GM12878 (cell line): ENCODE results near the gene SENP1. TPM values are rescaled to one million over a fixed set of nuclear protein-coding genes. Genes with fewer than 3 reads are reported as not detected.

ENCODE experiments used
- ASH2L ChIP-seq: fragments of 300-600, 200-600 bp; sonication (generic); IDR thresholded peaks from 2 replicates; pipeline ENCODE4 v1.6.1; 2017; ENCODE audit warnings: low read depth, mild to moderate bottlenecking, borderline replicate concordance
- BHLHE40 ChIP-seq, 2 experiments: fragments of 450-650 bp in 1 of 2; IDR thresholded peaks; 2 replicates each; pipeline ENCODE4 v1.6.1; 2011 to 2017; ENCODE audit warnings: low read depth in 2 of 2, borderline replicate concordance in 1 of 2, improper control_type of control experiment in 1 of 2, low read length in 1 of 2, mild to moderate bottlenecking in 1 of 2
- CUX1 ChIP-seq: IDR thresholded peaks from 2 replicates; pipeline ENCODE4 v1.6.1; 2012; ENCODE audit warnings: improper control_type of control experiment, low read depth, low read length; ENCODE audit not compliant: insufficient replicate concordance
- HDGF ChIP-seq: fragments of 450-650 bp; IDR thresholded peaks from 2 replicates; pipeline ENCODE4 v1.6.1; 2016; ENCODE audit warnings: antibody characterized with exemption
- JUND ChIP-seq: IDR thresholded peaks from 2 replicates; pipeline ENCODE4 v1.6.1; 2012; ENCODE audit warnings: low read depth, mild to moderate bottlenecking, low read length, improper control_type of control experiment, moderate library complexity
- MLLT1 ChIP-seq: fragments of 450-650 bp; IDR thresholded peaks from 2 replicates; pipeline ENCODE4 v1.6.1; 2016; ENCODE audit warnings: mild to moderate bottlenecking
- NFYA ChIP-seq: IDR thresholded peaks from 2 replicates; pipeline ENCODE4 v1.6.1; 2011; ENCODE audit warnings: low read depth, mild to moderate bottlenecking, low read length, improper control_type of control experiment, borderline replicate concordance
- RELA ChIP-seq: fragments of 450-650 bp; IDR thresholded peaks from 2 replicates; pipeline ENCODE4 v1.8.0; 2014; ENCODE audit warnings: borderline replicate concordance; ENCODE audit not compliant: partially characterized antibody
- WRNIP1 ChIP-seq: IDR thresholded peaks from 2 replicates; pipeline ENCODE4 v1.6.1; 2011; ENCODE audit warnings: low read depth, low read length, improper control_type of control experiment, borderline replicate concordance
- polyA plus RNA-seq, 11 experiments: library from polyadenylated mRNA; depleted of rRNA in 4 of 11; unstranded in 6 of 11; stranded (reverse) in 5 of 11; fragments of >200 nt; fragmentation: Nextera tagmentation in 4 of 11; fragmentation: Illumina TruSeq in 1 of 11; extraction: Ambion mirVana in 4 of 11; extraction: Trizol in 1 of 11; gene quantifications; 1 replicate in 1 of 11; 2 replicates in 10 of 11; pipeline versions ENCODE4 v1.2.1 to v1.2.3, GENCODE V29; 2011 to 2016; ENCODE audit warnings: inconsistent platforms in 2 of 11, missing spikeins in 2 of 11, low read depth in 1 of 11
- total RNA-seq, 4 experiments: library from RNA; depleted of rRNA in 3 of 4; stranded (reverse); fragments of >200 nt in 3 of 4; fragmentation: Illumina TruSeq in 1 of 4; extraction: Trizol in 1 of 4; gene quantifications; 2 replicates each; pipeline versions ENCODE4 v1.2.1 to v1.2.3, GENCODE V29; 2013 to 2021

The SENP1 gene
- total and polyA plus RNA-seq, 10 of the 15 experiments (the other 5 are each of a cell fraction or from before 2014, with no cell fraction given), result 8.1 to 52.4 (median 26.1) TPM

GRCh38 chr12:48032597-48032996, 73.3 kb downstream of the SENP1 start (continued):
- TF ChIP-seq CUX1 (no peak), NFYA (no peak), ASH2L (no peak), RELA (no peak), BHLHE40 (IDR thresholded peaks at IDR 0.05; ENCODE audit: borderline replicate concordance in 1 of 2, low read depth in 2 of 2, low read length in 1 of 2) (no peak), HDGF (no peak), JUND (no peak), MLLT1 (no peak), WRNIP1 (no peak)
